GM15510 (cell line): ENCODE results near the gene MAST4.

Experiments used
- POLR2A ChIP-seq: IDR thresholded peaks from 3 replicates; pipeline ENCODE4 v1.6.1; 2011; ENCODE audit warnings: borderline replicate concordance; ENCODE audit not compliant: insufficient read length; ENCODE audit errors: extremely low read depth

The MAST4 gene

DNA sequence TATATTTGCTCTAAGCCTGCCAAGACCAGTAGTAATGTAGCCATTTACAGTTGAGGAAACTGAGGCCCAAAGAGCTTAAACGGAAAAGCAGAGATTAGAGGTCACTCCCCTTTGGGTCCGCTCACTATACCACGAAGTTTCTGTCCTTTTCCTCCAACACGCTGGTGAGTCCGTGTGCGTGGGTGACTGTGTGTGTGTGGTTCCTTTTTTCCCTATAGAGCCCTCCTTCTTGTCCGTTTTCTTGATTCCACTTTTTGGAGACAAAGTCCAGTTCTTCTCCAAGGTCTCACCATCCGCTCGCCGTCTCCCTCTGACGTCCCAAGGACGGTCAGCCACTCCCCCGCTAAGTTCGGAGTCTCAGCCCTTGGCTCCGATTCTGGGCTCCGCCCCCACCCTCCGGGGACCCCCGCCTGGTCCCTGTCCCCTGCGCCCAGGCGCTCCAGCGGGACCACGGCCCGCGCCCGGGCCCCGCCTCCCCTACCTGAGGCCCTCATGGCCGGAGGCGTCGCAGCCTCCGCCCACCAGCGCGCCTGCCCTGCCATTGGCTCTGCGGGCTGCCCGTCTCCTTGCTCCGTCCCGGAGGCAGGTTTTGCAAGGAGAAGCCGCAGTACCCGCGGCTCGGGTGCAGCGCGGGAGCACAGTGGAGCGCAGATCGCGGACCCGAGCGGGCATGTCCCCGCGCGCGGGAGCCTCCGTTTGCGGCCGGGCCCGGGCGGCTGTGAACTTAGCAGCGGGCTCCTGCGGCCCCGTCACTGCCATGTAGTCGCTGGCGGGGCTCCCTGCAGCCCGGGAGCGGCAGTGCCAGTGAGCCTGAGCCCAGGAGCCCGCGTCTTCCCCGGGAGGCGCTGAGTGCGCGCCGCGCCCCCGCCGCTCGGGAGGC, at the start of gene MAST4:
MAST4 (plus strand) TSS at position 638 of the 880 bp plus-strand sequence. CDS start 263 bp downstream, outside the sequence.
- TF ChIP-seq POLR2A = no peak

DNA sequence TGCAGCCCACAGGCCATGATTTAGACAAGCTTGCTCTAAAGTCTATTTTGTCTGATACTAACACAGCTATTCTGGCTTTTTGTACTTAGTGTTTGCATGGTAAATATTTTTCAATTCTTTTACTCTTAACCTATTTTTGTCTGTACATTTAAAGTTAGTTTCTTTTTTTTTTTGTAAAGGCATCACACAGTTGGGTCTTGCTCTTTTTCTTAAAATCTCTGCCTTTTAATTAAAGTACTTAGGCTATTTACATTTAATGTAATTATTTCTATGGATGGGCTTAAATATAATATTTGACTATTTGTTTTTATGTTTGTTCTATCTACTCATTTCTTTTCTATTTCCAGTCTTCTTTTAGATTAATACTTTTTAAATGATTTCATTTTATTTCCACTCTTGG, 49.7 kb upstream of the MAST4 start:
- TF ChIP-seq POLR2A = no peak

DNA sequence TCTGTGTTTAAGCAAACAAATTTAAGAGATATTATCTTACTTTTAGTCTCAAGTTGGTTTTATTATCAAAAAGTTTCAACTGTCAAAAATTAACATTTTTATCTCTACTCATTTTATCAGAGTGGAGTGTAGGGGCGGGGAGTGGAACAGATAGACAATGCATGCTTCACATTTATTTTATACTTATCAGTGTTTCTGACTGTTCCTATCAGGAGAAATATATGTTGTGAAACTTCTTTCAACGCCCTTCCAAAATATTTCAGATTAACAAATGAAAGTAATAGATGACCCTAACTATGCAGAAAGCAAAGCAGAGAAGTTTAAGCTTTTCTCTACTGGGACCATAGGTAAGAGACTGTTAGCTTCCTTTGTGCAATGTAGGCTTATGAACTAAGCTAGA, 44.9 kb upstream of the MAST4 start:
- TF ChIP-seq POLR2A = no peak

DNA sequence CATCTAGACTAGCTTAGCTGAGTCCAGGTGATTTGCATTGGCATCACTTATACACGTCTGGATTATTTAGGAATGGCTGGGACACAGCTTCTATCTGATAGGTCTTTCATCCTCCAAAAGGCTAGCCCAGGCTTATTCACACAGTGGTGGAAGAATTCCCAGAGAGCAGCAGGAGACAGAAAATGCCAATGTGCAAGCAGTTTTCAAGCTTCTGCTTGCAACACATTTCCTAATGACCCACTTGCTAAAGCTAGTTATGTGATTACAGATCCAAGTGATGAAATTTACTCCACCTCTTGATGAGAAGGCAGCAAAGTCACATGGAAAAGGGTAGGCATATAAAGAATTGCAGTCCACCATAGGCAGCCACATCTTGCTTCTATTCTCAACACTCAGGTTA, 44.2 kb upstream of the MAST4 start:
- no peak for TF ChIP-seq POLR2A

DNA sequence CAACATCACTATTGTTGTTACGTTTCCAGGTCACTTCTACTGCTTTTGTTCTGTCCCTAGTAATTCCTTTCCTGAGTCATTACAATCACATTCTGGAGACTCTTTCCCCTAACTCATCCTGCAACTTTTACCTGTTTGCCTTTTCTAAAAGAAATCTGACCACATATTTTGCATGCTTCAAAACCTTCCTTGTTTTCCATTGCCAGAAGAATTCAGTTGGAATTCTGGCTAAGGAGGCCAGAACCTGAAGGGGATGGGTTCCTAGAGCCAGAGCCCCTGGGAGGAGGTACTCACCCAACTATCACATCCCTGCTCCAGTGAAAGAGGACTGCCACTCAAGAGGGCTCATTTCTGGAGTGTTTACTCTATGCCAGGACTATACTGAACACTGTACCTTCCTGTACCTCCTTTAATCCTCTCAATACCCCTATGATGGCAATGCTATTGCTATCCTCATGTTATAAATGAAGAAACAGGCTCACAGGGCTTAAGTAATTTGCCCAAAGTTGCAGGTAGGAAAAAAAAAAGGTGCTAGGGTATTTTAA, 42.8 kb upstream of the MAST4 start:
- TF ChIP-seq POLR2A = no peak

DNA sequence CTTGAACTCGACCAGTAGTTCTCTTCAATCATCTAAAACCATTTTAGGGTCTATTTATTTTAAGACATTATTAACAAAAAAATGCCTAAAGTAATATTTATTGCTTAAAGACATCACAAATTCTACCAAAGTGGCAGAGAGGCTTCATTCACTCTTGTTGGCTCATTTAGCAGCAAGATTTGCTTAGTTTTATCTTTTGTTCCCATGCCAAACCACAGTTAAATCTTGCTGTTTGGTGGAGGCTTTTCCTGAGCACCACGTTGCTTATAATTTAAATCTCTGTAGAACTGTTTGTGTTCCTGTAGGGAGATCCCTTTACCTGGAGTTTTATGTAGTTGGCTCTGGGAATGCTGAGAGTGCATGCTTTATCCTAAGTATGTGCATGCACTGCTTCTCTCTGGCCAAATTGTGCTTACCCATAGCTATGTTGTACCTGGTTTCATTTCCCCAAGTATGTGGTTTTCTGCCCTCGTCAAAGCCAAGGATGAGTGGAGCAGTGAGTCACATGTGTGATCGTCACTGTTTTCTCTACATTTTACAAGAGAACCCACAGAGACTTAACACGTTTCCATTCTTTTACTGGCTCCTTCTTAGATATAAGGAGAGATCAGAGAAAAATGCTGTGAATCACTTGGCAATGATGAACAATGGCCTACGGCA, 42.1 kb upstream of the MAST4 start:
- TF ChIP-seq POLR2A = no peak

DNA sequence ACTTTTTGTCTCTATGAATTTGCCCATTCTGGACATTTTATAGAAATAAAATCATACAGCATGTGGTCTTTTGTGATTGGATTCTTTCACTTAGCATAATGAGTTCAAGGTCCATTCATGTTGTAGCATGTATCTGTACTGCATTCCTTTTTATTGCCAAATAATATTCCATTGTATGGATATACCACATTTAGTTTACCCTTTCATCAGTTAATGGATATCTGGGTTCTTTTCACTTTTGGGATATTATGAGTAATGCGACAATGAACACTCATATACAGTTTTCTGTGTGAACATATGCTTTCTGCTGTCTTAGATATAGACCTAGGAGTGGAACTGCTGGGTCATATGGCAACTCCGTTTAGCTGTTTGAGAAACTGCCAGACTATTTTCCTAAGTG, 41.3 kb upstream of the MAST4 start:
- TF ChIP-seq POLR2A = no peak

DNA sequence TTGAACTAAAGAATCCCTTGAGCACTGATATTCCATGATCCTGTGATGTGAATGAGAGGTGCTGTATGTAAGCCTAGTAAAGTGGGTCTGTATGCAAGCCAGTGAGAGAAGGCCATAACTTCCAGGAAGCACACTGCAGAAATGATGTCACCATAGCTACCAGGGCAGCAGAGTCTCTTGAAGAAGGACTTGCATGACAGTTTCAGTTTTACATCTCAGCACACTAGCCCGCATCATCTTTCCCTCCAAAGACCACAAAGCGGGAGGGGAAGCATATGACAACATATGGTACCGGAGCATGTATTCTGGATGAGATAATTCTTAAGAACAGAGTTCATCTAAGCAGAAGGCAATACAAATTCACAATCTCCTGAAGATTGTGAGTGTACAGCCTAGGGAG, 37.6 kb upstream of the MAST4 start:
- TF ChIP-seq POLR2A = no peak

DNA sequence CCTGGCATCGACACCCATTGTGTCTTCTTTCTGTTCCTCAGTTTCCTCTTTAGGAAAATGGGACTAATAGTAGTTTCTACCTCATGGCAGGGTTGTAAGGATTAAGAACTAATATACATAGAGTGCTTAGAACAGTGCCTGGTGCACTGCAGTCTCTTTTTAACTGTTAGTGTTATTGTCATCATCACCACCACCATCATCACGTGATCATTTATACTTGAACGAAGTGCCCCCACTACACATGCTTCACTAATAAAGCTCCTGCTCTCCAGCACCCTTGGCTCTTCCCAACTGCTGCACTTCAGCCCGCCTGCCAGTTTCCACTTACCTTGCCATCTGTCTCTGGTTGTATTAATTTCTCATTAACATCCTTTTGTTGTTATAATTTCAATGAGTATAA, 35.8 kb upstream of the MAST4 start:
- TF ChIP-seq POLR2A = no peak

DNA sequence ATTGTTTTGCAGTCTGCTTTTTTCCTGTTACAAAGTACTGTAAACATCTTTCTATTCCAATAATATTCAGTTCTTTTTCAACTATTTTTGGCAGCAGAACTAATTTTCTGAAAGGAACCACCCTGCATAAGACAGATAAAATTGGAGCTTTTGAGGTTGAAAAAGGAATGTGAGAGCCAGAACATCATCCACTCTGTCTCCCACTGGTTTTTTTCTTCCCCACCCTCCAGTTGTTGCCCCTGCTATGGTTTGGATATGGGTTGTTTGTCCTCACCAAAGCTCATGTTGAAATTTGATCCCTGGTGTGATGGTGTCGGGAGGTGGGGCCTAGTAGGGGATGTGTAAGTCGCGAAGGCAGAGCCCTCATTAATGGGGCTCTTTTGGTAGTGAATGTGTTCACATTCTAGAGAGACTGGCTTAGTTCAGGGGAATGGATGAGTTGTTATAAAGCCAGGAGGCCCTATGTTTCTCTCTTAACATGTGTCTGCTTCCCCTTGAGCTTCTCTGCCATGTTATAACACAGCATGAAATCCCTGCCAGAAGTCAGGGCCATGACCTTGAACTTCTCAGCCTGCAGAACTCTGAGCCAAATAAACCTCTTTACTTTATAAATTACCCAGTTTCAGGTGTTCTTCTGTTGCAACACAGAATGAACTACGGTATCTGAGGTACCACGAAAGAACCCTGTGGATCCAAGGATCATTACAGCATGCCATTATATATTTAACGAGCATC, 34.8 kb upstream of the MAST4 start:
- no peak for TF ChIP-seq POLR2A

DNA sequence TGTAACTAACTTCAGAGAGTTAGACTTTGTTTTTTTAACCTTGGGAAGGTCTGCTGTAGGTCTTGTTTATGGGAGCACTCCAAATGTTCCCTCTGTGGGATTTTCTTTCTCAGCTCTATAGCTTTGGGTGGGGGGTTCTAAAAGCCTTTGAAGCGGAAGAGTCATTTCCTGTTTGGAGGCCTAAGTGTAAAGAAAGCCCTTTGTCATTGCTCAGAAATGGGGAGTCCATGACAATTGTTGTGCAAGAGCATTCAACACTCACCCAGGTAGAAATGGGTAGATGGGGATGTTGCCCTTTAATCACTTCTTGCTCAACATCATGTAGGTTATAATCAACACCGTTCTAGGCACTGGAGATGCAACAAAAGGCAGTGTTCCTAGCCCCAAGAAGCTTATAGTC, 30.3 kb upstream of the MAST4 start:
- TF ChIP-seq POLR2A = no peak

DNA sequence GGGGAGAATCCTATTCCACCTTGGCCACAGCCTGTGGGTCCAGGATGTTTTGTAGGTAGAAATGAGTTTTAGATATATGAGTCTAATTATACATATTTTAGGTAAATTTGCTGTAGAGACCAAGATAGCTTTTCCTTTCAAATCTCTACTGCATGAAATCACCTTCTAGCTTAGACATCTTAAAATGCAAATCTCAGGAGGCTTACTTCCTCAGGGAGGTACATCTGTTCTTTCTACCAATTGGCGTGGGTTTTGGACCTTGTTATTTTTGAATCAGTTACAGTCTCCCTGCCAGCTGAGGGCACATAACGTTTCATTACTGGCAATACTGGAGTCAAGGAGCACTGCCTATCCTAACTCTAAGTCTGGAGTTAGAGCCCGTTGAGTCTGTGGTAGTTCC, 28.7 kb upstream of the MAST4 start:
- TF ChIP-seq POLR2A = no peak

DNA sequence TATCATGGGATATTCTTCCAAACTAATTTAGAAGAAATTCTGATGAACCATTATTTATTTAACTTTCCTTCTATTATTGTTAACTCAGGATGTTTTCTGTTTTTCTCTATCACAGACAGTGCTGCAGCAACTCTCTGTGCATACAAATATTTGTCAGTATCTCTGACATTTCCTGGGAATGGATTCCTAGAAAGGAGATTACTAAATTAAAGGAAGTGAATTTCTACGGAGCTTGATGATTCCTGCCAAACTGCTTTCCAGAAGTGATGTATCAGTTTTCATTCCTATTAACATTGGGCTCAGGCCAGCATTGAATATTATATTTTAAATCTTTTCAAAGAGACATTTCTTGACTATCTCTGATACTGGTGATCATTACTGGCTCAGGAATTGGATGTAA, 26.0 kb upstream of the MAST4 start:
- no peak for TF ChIP-seq POLR2A

DNA sequence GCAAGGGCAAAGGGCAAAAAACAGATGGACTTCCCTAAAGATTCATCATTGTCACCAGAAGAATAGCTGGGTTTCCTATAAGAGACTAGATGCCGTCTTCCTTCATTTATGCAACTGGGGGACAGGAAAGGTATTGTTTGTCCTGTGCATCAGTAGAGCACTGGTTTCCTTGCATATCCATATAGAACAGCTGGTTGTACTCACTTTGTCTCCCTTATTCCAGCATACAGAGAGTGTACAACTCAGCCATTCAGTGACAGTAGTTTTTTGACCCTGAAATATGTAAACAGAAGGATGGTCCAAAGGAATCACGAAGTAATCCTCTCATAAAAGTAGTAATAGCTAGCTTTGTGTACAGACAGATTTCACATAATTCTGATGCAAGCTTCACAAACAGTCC, 22.5 kb upstream of the MAST4 start:
- TF ChIP-seq POLR2A = no peak
